Upper lobe of left lung (tissue), 4 donors: Measurements from ENCODE around the gene LCP1.
"Not testable (repeated sequence)": the region's sequence is repeated elsewhere in the genome, so short reads cannot be mapped to it uniquely, and the experiment has no call there.

Source experiments
- POLR2A ChIP-seq, 4 donors: fragments of 450-650 bp; IDR thresholded peaks; one replicate each; pipeline ENCODE4 v1.5.1; 2016 to 2017; ENCODE audit warnings: antibody characterized with exemption in 4 of 4, mild to moderate bottlenecking in 2 of 4
- TF ChIP-seq, protein P1 (sequence below), 6 experiments: fragments of 450-650 bp in 4 of 6; fragments of 200-600 bp in 2 of 6; sonication (generic) in 2 of 6; IDR thresholded peaks; one replicate each; pipeline ENCODE4 v1.5.1; 2016 to 2019; ENCODE audit warnings: antibody characterized with exemption in 6 of 6

DNA sequence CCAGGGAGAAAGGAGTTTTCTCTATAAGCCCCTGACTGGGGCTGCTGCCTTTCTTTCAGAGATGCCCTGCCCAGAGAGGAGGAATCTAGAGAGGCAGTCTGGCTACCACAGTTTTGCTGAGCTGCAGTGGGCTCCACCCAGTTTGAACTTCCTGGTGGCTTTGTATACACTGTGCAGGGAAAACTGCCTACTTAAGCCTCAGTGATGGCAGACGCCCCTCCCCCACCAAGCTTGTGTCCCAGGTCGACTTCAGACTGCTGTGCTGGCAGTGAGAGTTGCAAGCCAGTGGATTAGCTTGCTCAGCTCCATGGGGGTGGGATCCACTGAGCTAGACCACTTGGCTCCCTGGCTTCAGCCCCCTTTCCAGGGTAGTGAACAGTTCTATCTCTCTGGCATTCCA, 38.3 kb upstream of the LCP1 start:
- TF ChIP-seq, protein P1, sequence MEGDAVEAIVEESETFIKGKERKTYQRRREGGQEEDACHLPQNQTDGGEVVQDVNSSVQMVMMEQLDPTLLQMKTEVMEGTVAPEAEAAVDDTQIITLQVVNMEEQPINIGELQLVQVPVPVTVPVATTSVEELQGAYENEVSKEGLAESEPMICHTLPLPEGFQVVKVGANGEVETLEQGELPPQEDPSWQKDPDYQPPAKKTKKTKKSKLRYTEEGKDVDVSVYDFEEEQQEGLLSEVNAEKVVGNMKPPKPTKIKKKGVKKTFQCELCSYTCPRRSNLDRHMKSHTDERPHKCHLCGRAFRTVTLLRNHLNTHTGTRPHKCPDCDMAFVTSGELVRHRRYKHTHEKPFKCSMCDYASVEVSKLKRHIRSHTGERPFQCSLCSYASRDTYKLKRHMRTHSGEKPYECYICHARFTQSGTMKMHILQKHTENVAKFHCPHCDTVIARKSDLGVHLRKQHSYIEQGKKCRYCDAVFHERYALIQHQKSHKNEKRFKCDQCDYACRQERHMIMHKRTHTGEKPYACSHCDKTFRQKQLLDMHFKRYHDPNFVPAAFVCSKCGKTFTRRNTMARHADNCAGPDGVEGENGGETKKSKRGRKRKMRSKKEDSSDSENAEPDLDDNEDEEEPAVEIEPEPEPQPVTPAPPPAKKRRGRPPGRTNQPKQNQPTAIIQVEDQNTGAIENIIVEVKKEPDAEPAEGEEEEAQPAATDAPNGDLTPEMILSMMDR (IDR thresholded peaks at IDR 0.05), result not testable (repeated sequence)
- TF ChIP-seq POLR2A (IDR thresholded peaks at IDR 0.05), result not testable (repeated sequence)
